CD14-positive monocyte (primary cell): ENCODE results near the gene QDPR. TPM values are rescaled to one million over a fixed set of nuclear protein-coding genes. Genes with fewer than 3 reads are reported as not detected.

ENCODE experiments used
- DNase-seq, 3 donors: peaks; one replicate each; pipeline ENCODE4 v3.0.0-alpha.2; 2011 to 2022
- H2AFZ ChIP-seq: 2 replicates; pipeline ENCODE4 v1.6.0; 2012; ENCODE audit warnings: mild to moderate bottlenecking, low read depth, low read length, inconsistent platforms; ENCODE audit not compliant: insufficient read depth, poor library complexity, severe bottlenecking
- H3K27ac ChIP-seq, 2 donors: 1 replicate in 1 of 2; 2 replicates in 1 of 2; pipeline ENCODE4 v1.5.1; 2012 to 2013; ENCODE audit warnings: low read length in 2 of 2, control low read depth in 1 of 2, inconsistent platforms in 1 of 2, low read depth in 1 of 2, mild to moderate bottlenecking in 1 of 2
- H3K27me3 ChIP-seq, 2 donors: one replicate each; pipeline versions ENCODE4 v1.6.0 to v1.6.1; 2011 to 2013; ENCODE audit warnings: low read length in 2 of 2; ENCODE audit not compliant: control insufficient read depth in 2 of 2, insufficient read depth in 2 of 2
- H3K36me3 ChIP-seq, 2 donors: replicated peaks in 1 of 2; 1 replicate in 1 of 2; 2 replicates in 1 of 2; pipeline versions ENCODE4 v1.5.1 to v1.6.1; 2012 to 2013; ENCODE audit warnings: low read length in 2 of 2, control low read depth in 1 of 2, inconsistent platforms in 1 of 2, mild to moderate bottlenecking in 1 of 2; ENCODE audit not compliant: insufficient read depth in 2 of 2, control insufficient read depth in 1 of 2
- H3K4me1 ChIP-seq, 2 donors: 1 replicate in 1 of 2; 2 replicates in 1 of 2; pipeline versions ENCODE4 v1.5.1 to v1.6.1; 2012 to 2013; ENCODE audit warnings: low read length in 2 of 2, control low read depth in 1 of 2, inconsistent platforms in 1 of 2, mild to moderate bottlenecking in 1 of 2, moderate library complexity in 1 of 2; ENCODE audit not compliant: insufficient read depth in 2 of 2, control insufficient read depth in 1 of 2
- H3K4me2 ChIP-seq: replicated peaks from 2 replicates; pipeline ENCODE3; 2012; ENCODE audit warnings: low read length, moderate library complexity, mild to moderate bottlenecking; ENCODE audit not compliant: poor library complexity, severe bottlenecking; ENCODE audit errors: extremely low read depth
- H3K4me3 ChIP-seq, 3 experiments: fragments of 200-600 bp in 1 of 3; sonication (generic) in 1 of 3; replicated peaks in 1 of 3; 1 replicate in 2 of 3; 2 replicates in 1 of 3; pipeline ENCODE4 v1.5.1; 2011 to 2013; ENCODE audit warnings: low read length in 3 of 3, mild to moderate bottlenecking in 3 of 3, control low read depth in 2 of 3, low read depth in 2 of 3, inconsistent platforms in 1 of 3, moderate library complexity in 1 of 3
- H3K79me2 ChIP-seq: 2 replicates; pipeline ENCODE4 v1.6.0; 2012; ENCODE audit warnings: mild to moderate bottlenecking, control low read depth, inconsistent platforms, low read length, moderate library complexity; ENCODE audit not compliant: insufficient read depth
- H3K9ac ChIP-seq: 2 replicates; pipeline ENCODE4 v1.6.0; 2017; ENCODE audit warnings: low read length, mild to moderate bottlenecking; ENCODE audit not compliant: insufficient read depth, poor library complexity, severe bottlenecking
- H3K9me3 ChIP-seq, 2 donors: replicated peaks in 1 of 2; 1 replicate in 1 of 2; 2 replicates in 1 of 2; pipeline versions ENCODE4 v1.5.1 to v1.6.1; 2012 to 2013; ENCODE audit warnings: low read length in 2 of 2, control low read depth in 1 of 2; ENCODE audit not compliant: control insufficient read depth in 1 of 2, insufficient read depth in 1 of 2
- H4K20me1 ChIP-seq: 2 replicates; pipeline ENCODE4 v1.6.0; 2012; ENCODE audit warnings: mild to moderate bottlenecking, low read length, control low read depth, moderate library complexity; ENCODE audit not compliant: insufficient read depth
- H3K27ac Mint-ChIP-seq, 7 donors: one replicate each; pipeline ENCODE4 v1.8.0; 2020; ENCODE audit warnings: mild to moderate bottlenecking in 7 of 7, mixed read lengths in 7 of 7, moderate library complexity in 6 of 7, inconsistent platforms in 2 of 7
- H3K27me3 Mint-ChIP-seq, 3 donors: one replicate each; pipeline ENCODE4 v1.8.0; 2021 to 2022; ENCODE audit warnings: low read depth in 3 of 3, mild to moderate bottlenecking in 3 of 3, mixed read lengths in 3 of 3, moderate library complexity in 3 of 3, inconsistent platforms in 1 of 3
- H3K36me3 Mint-ChIP-seq, 2 donors: one replicate each; pipeline ENCODE4 v1.8.0; 2020; ENCODE audit warnings: mixed read lengths in 2 of 2, inconsistent platforms in 1 of 2, mild to moderate bottlenecking in 1 of 2
- H3K4me1 Mint-ChIP-seq: one replicate; pipeline ENCODE4 v1.8.0; 2020; ENCODE audit warnings: mild to moderate bottlenecking, mixed read lengths
- H3K4me3 Mint-ChIP-seq, 2 donors: one replicate each; pipeline ENCODE4 v1.8.0; 2020; ENCODE audit warnings: mild to moderate bottlenecking in 2 of 2, mixed read lengths in 2 of 2, moderate library complexity in 1 of 2
- H3K9me3 Mint-ChIP-seq, 7 donors: one replicate each; pipeline ENCODE4 v1.8.0; 2020 to 2022; ENCODE audit warnings: mixed read lengths in 7 of 7, mild to moderate bottlenecking in 6 of 7, moderate library complexity in 6 of 7, inconsistent platforms in 2 of 7
- WGBS: methylation state at CpG from one replicate; pipeline ENCODE4 v1.1.5; 2013; ENCODE audit warnings: missing lambda C conversion rate; ENCODE audit not compliant: insufficient coverage; 5-methylcytosine and 5-hydroxymethylcytosine counted together
- intact Hi-C, 2 donors: fragments of 100-400 bp; cut with micrococcal nuclease; formaldehyde crosslinking; loops; one replicate each; pipeline versions ENCODE4 v1.15.0 to v1.15.1; 2023
- polyA plus RNA-seq, 3 donors: library from polyadenylated mRNA; depleted of rRNA in 1 of 3; unstranded in 2 of 3; stranded (reverse) in 1 of 3; fragments of 300-500 nt in 2 of 3; fragments of >200 nt in 1 of 3; fragmentation: Illumina TruSeq in 2 of 3; gene quantifications; 1 replicate in 2 of 3; 2 replicates in 1 of 3; pipeline ENCODE4 v1.2.3, GENCODE V29; 2012 to 2021
- TF ChIP-seq, protein P1 (sequence below): fragments of 200-600 bp; IDR thresholded peaks from one replicate; pipeline ENCODE4 v1.8.0; 2022; ENCODE audit warnings: antibody characterized with exemption, mild to moderate bottlenecking

Gene QDPR
- polyA plus RNA-seq, 3 donors = 15.8 to 31.7 (median 27.7) TPM

GRCh38 chr4:17504081-17504480 is 7.8 kb downstream of the QDPR start:
- H2AFZ ChIP-seq = no peak overlapping the region
- DNase-seq = no peak
- H3K4me3 ChIP-seq = no peak overlapping the region
- H3K27me3 Mint-ChIP-seq = no peaks in the 10 kb centered on the region
- no peaks in the 10 kb centered on the region for H3K9me3 ChIP-seq
- no peak overlapping the region for H3K27ac ChIP-seq
- WGBS = 100% methylated on average over 5 of the region's 7 CpGs
- H3K36me3 Mint-ChIP-seq = peaks cover 54 to 82% of the 10 kb centered on the region in 2 donors
- H3K36me3 ChIP-seq = peaks cover 30 to 70% of the 10 kb centered on the region in 2 donors
- no peak overlapping the region for H3K4me3 Mint-ChIP-seq
- intact Hi-C loops = no loop called here
- H3K4me1 ChIP-seq = no peaks in the 10 kb centered on the region
- peaks cover under 1% of the 10 kb centered on the region for H3K4me1 Mint-ChIP-seq
- no peak overlapping the region for H3K4me2 ChIP-seq
- H3K9me3 Mint-ChIP-seq = peaks cover 0 to 1% (median 0%) of the 10 kb centered on the region in 7 donors
- H3K9ac ChIP-seq = no peak overlapping the region
- no peaks in the 10 kb centered on the region for H3K79me2 ChIP-seq
- TF ChIP-seq, protein P1, sequence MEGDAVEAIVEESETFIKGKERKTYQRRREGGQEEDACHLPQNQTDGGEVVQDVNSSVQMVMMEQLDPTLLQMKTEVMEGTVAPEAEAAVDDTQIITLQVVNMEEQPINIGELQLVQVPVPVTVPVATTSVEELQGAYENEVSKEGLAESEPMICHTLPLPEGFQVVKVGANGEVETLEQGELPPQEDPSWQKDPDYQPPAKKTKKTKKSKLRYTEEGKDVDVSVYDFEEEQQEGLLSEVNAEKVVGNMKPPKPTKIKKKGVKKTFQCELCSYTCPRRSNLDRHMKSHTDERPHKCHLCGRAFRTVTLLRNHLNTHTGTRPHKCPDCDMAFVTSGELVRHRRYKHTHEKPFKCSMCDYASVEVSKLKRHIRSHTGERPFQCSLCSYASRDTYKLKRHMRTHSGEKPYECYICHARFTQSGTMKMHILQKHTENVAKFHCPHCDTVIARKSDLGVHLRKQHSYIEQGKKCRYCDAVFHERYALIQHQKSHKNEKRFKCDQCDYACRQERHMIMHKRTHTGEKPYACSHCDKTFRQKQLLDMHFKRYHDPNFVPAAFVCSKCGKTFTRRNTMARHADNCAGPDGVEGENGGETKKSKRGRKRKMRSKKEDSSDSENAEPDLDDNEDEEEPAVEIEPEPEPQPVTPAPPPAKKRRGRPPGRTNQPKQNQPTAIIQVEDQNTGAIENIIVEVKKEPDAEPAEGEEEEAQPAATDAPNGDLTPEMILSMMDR = no peak
- H4K20me1 ChIP-seq = no peaks in the 10 kb centered on the region
- peak overlapping the region in 1 of 7 donors; percentile 43 for H3K27ac Mint-ChIP-seq
- no peaks in the 10 kb centered on the region for H3K27me3 ChIP-seq

- Histone ChIP-seq H2AFZ (no peak overlapping the region), H3K36me3 (peaks cover 30 to 84% of the 10 kb centered on the region in 2 donors), H3K27ac (no peak overlapping the region), H3K9me3 (no peaks in the 10 kb centered on the region), H3K4me1 (no peaks in the 10 kb centered on the region), H3K27me3 (no peaks in the 10 kb centered on the region), H3K9ac (no peak overlapping the region), H3K4me3 (no peak overlapping the region), H3K4me2 (no peak overlapping the region), H4K20me1 (no peaks in the 10 kb centered on the region), H3K79me2 (no peaks in the 10 kb centered on the region)
- no peaks in the 10 kb centered on the region for H3K27me3 Mint-ChIP-seq
- H3K36me3 Mint-ChIP-seq = peaks cover 55 to 75% of the 10 kb centered on the region in 2 donors
- intact Hi-C loops = no loop called here
- peaks cover 3% of the 10 kb centered on the region for H3K4me1 Mint-ChIP-seq
- 86% methylated on average over 1 of the region's 3 CpGs for WGBS
- TF ChIP-seq, protein P1 = no peak
- no peak overlapping the region for H3K4me3 Mint-ChIP-seq
- DNase-seq = no peak
- H3K27ac Mint-ChIP-seq = no peak overlapping the region
- peaks cover 0 to 1% (median 0%) of the 10 kb centered on the region in 7 donors for H3K9me3 Mint-ChIP-seq
These were observed 9.1 kb downstream of the QDPR start for GRCh38 chr4:17502756-17503155.
